ENCODE results near the gene DCC. TPM values are rescaled to one million over a fixed set of nuclear protein-coding genes. Genes with fewer than 3 reads are reported as not detected.

The DCC gene
- total RNA-seq, 1 experiment from 2014 or later = 0.72 TPM

DNA sequence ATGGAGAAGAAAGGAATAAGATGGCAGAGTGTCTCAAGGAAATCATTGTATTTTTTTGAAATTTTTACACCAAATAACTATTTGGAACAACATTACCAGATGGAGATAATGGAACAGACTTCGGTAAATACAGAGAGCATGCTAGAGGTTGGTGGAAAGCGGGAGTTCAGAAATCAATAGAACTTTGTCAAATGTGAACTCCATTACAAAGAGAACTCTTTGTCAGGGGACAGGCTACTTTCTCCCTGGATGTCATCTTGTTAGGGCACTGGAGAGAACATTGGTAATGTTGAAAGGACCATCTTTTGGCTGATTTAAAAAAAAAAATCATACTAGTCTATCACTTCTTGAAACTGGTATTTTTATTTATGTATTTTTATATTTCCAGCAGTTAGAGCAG, 30.8 kb downstream of the DCC start:
- Mint-ChIP-seq H3K27me3 (ENCODE audit: low read depth) (no peaks in the 10 kb centered on the region), H3K4me3 (no peak overlapping the region), H3K9me3 (peaks cover 7% of the 10 kb centered on the region), H3K4me1 (peaks cover 5% of the 10 kb centered on the region), H3K36me3 (no peaks in the 10 kb centered on the region), H3K27ac (no peak overlapping the region)
- no peak for DNase-seq (ENCODE audit: low spot score)
- ChIA-PET POLR2A (no interaction called here), CTCF (no interaction called here)
- TF ChIP-seq, protein P1, sequence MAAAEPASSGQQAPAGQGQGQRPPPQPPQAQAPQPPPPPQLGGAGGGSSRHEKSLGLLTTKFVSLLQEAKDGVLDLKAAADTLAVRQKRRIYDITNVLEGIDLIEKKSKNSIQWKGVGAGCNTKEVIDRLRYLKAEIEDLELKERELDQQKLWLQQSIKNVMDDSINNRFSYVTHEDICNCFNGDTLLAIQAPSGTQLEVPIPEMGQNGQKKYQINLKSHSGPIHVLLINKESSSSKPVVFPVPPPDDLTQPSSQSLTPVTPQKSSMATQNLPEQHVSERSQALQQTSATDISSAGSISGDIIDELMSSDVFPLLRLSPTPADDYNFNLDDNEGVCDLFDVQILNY (CRISPR knock-in tag; IDR thresholded peaks at IDR 0.05) = no peak
- no peak for TF ChIP-seq ZNF396 (CRISPR knock-in tag; IDR thresholded peaks at IDR 0.05; ENCODE audit: borderline replicate concordance)
- no peak for TF ChIP-seq GABPB1 (CRISPR knock-in tag; IDR thresholded peaks at IDR 0.05)
- no peak for TF ChIP-seq MXD4 (CRISPR knock-in tag; IDR thresholded peaks at IDR 0.05; ENCODE audit: borderline replicate concordance)
- no peak for TF ChIP-seq ETV6 (CRISPR knock-in tag; IDR thresholded peaks at IDR 0.05)
- no peak for TF ChIP-seq MYBL2 (CRISPR knock-in tag; IDR thresholded peaks at IDR 0.05)
- TF ChIP-seq, protein P2, sequence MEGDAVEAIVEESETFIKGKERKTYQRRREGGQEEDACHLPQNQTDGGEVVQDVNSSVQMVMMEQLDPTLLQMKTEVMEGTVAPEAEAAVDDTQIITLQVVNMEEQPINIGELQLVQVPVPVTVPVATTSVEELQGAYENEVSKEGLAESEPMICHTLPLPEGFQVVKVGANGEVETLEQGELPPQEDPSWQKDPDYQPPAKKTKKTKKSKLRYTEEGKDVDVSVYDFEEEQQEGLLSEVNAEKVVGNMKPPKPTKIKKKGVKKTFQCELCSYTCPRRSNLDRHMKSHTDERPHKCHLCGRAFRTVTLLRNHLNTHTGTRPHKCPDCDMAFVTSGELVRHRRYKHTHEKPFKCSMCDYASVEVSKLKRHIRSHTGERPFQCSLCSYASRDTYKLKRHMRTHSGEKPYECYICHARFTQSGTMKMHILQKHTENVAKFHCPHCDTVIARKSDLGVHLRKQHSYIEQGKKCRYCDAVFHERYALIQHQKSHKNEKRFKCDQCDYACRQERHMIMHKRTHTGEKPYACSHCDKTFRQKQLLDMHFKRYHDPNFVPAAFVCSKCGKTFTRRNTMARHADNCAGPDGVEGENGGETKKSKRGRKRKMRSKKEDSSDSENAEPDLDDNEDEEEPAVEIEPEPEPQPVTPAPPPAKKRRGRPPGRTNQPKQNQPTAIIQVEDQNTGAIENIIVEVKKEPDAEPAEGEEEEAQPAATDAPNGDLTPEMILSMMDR (IDR thresholded peaks at IDR 0.05) = no peak
- no peak for TF ChIP-seq NR3C1 (CRISPR knock-in tag; conservative IDR thresholded peaks at IDR 0.05; ENCODE audit: low read depth)
- ATAC-seq = no peak

GRCh38 chr18:52376104-52376503, 36.1 kb downstream of the DCC start:
- no peak for DNase-seq (ENCODE audit: low spot score)
- Mint-ChIP-seq H3K36me3 (no peaks in the 10 kb centered on the region), H3K27me3 (ENCODE audit: low read depth) (no peaks in the 10 kb centered on the region), H3K9me3 (no peaks in the 10 kb centered on the region; the same call in 1 of the 2 replicates), H3K4me3 (no peak overlapping the region), H3K4me1 (no peaks in the 10 kb centered on the region), H3K27ac (no peak overlapping the region)
- POLR2A ChIA-PET = no interaction called here
- TF ChIP-seq, protein P3, sequence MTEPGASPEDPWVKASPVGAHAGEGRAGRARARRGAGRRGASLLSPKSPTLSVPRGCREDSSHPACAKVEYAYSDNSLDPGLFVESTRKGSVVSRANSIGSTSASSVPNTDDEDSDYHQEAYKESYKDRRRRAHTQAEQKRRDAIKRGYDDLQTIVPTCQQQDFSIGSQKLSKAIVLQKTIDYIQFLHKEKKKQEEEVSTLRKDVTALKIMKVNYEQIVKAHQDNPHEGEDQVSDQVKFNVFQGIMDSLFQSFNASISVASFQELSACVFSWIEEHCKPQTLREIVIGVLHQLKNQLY (CRISPR knock-in tag; IDR thresholded peaks at IDR 0.05) = no peak
- TF ChIP-seq NFATC4 (CRISPR knock-in tag; IDR thresholded peaks at IDR 0.05) (no peak), NFE2L1 (CRISPR knock-in tag; IDR thresholded peaks at IDR 0.05) (no peak), USF1 (CRISPR knock-in tag; IDR thresholded peaks at IDR 0.05) (no peak), PREB (CRISPR knock-in tag; IDR thresholded peaks at IDR 0.05; ENCODE audit: borderline replicate concordance) (no peak), GABPB1 (CRISPR knock-in tag; IDR thresholded peaks at IDR 0.05) (no peak), USF2 (CRISPR knock-in tag; IDR thresholded peaks at IDR 0.05) (no peak), SP1 (CRISPR knock-in tag; conservative IDR thresholded peaks at IDR 0.05) (no peak)
- TF ChIP-seq, protein P4, sequence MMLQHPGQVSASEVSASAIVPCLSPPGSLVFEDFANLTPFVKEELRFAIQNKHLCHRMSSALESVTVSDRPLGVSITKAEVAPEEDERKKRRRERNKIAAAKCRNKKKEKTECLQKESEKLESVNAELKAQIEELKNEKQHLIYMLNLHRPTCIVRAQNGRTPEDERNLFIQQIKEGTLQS (CRISPR knock-in tag; conservative IDR thresholded peaks at IDR 0.05) = no peak
- no peak for ATAC-seq
- CTCF ChIA-PET = no interaction called here

GRCh38 chr18:52377094-52377493, 37.1 kb downstream of the DCC start:
- H3K4me3 Mint-ChIP-seq = no peak overlapping the region
- DNase-seq (ENCODE audit: low spot score) (no peak), ATAC-seq (no peak)
- no peak overlapping the region for H3K27ac Mint-ChIP-seq
- H3K4me1 Mint-ChIP-seq = no peaks in the 10 kb centered on the region
- POLR2A ChIA-PET = no interaction called here
- no peaks in the 10 kb centered on the region; the same call in 1 of the 2 replicates for H3K27me3 Mint-ChIP-seq (ENCODE audit: low read depth)
- no peaks in the 10 kb centered on the region; the same call in 1 of the 2 replicates for H3K9me3 Mint-ChIP-seq
- CTCF ChIA-PET = no interaction called here
- H3K36me3 Mint-ChIP-seq = no peaks in the 10 kb centered on the region
- TF ChIP-seq ZNF396 (CRISPR knock-in tag; IDR thresholded peaks at IDR 0.05; ENCODE audit: borderline replicate concordance) = no peak
- TF ChIP-seq, protein P5, sequence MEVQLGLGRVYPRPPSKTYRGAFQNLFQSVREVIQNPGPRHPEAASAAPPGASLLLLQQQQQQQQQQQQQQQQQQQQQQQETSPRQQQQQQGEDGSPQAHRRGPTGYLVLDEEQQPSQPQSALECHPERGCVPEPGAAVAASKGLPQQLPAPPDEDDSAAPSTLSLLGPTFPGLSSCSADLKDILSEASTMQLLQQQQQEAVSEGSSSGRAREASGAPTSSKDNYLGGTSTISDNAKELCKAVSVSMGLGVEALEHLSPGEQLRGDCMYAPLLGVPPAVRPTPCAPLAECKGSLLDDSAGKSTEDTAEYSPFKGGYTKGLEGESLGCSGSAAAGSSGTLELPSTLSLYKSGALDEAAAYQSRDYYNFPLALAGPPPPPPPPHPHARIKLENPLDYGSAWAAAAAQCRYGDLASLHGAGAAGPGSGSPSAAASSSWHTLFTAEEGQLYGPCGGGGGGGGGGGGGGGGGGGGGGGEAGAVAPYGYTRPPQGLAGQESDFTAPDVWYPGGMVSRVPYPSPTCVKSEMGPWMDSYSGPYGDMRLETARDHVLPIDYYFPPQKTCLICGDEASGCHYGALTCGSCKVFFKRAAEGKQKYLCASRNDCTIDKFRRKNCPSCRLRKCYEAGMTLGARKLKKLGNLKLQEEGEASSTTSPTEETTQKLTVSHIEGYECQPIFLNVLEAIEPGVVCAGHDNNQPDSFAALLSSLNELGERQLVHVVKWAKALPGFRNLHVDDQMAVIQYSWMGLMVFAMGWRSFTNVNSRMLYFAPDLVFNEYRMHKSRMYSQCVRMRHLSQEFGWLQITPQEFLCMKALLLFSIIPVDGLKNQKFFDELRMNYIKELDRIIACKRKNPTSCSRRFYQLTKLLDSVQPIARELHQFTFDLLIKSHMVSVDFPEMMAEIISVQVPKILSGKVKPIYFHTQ (CRISPR knock-in tag; IDR thresholded peaks at IDR 0.05) = no peak
- no peak for TF ChIP-seq JUN (CRISPR knock-in tag; IDR thresholded peaks at IDR 0.05)
- no peak for TF ChIP-seq PRRX2 (CRISPR knock-in tag; IDR thresholded peaks at IDR 0.05)
- TF ChIP-seq GRHL2 (CRISPR knock-in tag; IDR thresholded peaks at IDR 0.05; ENCODE audit: insufficient replicate concordance, severe bottlenecking) = no peak
- no peak for TF ChIP-seq CBFB (CRISPR knock-in tag; IDR thresholded peaks at IDR 0.05; ENCODE audit: low read depth)
- TF ChIP-seq TCF7 (CRISPR knock-in tag; IDR thresholded peaks at IDR 0.05; ENCODE audit: low read depth) = no peak
- TF ChIP-seq FOXK1 (CRISPR knock-in tag; IDR thresholded peaks at IDR 0.05) = no peak
- no peak for TF ChIP-seq TEAD1 (CRISPR knock-in tag; IDR thresholded peaks at IDR 0.05)
